Measurements from ENCODE around the gene CIAO3.

CIAO3 gene

GRCh38 chr16:734208-734980 lies 6.4 kb downstream of the CIAO3 start:
- TF ChIP-seq CTCF (IDR thresholded peaks at IDR 0.05; ENCODE audit: low read depth, low read length, missing control alignments) = no peak
- DNase-seq (ENCODE audit: low read depth) = no peak
- no peak overlapping the region for H3K4me3 ChIP-seq (ENCODE audit: low read depth, low read length)

- peak; percentile 39 for TF ChIP-seq CTCF (IDR thresholded peaks at IDR 0.05; ENCODE audit: low read depth, low read length, missing control alignments)
- H3K4me3 ChIP-seq (ENCODE audit: low read depth, low read length) = no peak overlapping the region
- no peak for DNase-seq (ENCODE audit: low read depth)
Measured at GRCh38 chr16:733382-734207, 7.2 kb downstream of the CIAO3 start.

- no peak overlapping the region for H3K4me3 ChIP-seq (ENCODE audit: low read depth, low read length)
- TF ChIP-seq CTCF (IDR thresholded peaks at IDR 0.05; ENCODE audit: low read depth, low read length, missing control alignments) = no peak
- no peak for DNase-seq (ENCODE audit: low read depth)
Measured at GRCh38 chr16:732936-733335, 7.9 kb downstream of the CIAO3 start.

- no peak overlapping the region for H3K4me3 ChIP-seq (ENCODE audit: low read depth, low read length)
- TF ChIP-seq CTCF (IDR thresholded peaks at IDR 0.05; ENCODE audit: low read depth, low read length, missing control alignments) = no peak
- no peak for DNase-seq (ENCODE audit: low read depth)
Measured at GRCh38 chr16:732332-732731, 8.5 kb downstream of the CIAO3 start.

GRCh38 chr16:730666-731509 lies 9.9 kb downstream of the CIAO3 start:
- TF ChIP-seq CTCF (IDR thresholded peaks at IDR 0.05; ENCODE audit: low read depth, low read length, missing control alignments) = no peak
- H3K4me3 ChIP-seq (ENCODE audit: low read depth, low read length) = no peak overlapping the region
- DNase-seq (ENCODE audit: low read depth) = no peak

- DNase-seq (ENCODE audit: low read depth) = no peak
- no peak for TF ChIP-seq CTCF (IDR thresholded peaks at IDR 0.05; ENCODE audit: low read depth, low read length, missing control alignments)
- H3K4me3 ChIP-seq (ENCODE audit: low read depth, low read length) = no peak overlapping the region
Measured at GRCh38 chr16:729768-730665, 10.8 kb downstream of the CIAO3 start.
